Parathyroid adenoma (tissue), 2 donors: ENCODE measurements around the gene INSM2.

ENCODE experiments used
- H2AFZ ChIP-seq: fragments of 300-600 bp; sonication (generic); one replicate; pipeline ENCODE4 v1.7.0; 2017; ENCODE audit warnings: antibody characterized with exemption, mild to moderate bottlenecking
- H3K27ac ChIP-seq: fragments of 300-600 bp; sonication (generic); one replicate; pipeline ENCODE4 v1.7.0; 2017
- H3K27me3 ChIP-seq: fragments of 300-600 bp; sonication (generic); one replicate; pipeline ENCODE4 v1.7.0; 2017; ENCODE audit warnings: low read length; ENCODE audit not compliant: control insufficient read depth, insufficient read depth
- H3K36me3 ChIP-seq: fragments of 300-600 bp; sonication (generic); one replicate; pipeline ENCODE4 v1.7.0; 2017; ENCODE audit warnings: low read length; ENCODE audit not compliant: control insufficient read depth, insufficient read depth
- H3K4me1 ChIP-seq: fragments of 300-600 bp; sonication (generic); one replicate; pipeline ENCODE4 v1.7.0; 2017; ENCODE audit warnings: control low read depth
- H3K4me2 ChIP-seq: fragments of 300-600 bp; sonication (generic); one replicate; pipeline ENCODE4 v1.7.0; 2017; ENCODE audit warnings: low read length
- H3K4me3 ChIP-seq: fragments of 300-600 bp; sonication (generic); one replicate; pipeline ENCODE4 v1.7.0; 2017; ENCODE audit warnings: low read depth, low read length
- H3K79me2 ChIP-seq: fragments of 300-600 bp; sonication (generic); one replicate; pipeline ENCODE4 v1.7.0; 2017; ENCODE audit warnings: control low read depth
- H3K9ac ChIP-seq: fragments of 300-600 bp; sonication (generic); one replicate; pipeline ENCODE4 v1.7.0; 2017; ENCODE audit warnings: mild to moderate bottlenecking
- H3K9me3 ChIP-seq: fragments of 300-600 bp; sonication (generic); one replicate; pipeline ENCODE4 v1.7.0; 2017; ENCODE audit warnings: low read length; ENCODE audit not compliant: control insufficient read depth
- TF ChIP-seq, protein P1 (sequence below): fragments of 300-600 bp; sonication (generic); IDR thresholded peaks from one replicate; pipeline ENCODE4 v1.7.0; 2017; ENCODE audit warnings: antibody characterized with exemption, mild to moderate bottlenecking
- donor health status: primary hyperparathyroidism.

INSM2 gene

DNA sequence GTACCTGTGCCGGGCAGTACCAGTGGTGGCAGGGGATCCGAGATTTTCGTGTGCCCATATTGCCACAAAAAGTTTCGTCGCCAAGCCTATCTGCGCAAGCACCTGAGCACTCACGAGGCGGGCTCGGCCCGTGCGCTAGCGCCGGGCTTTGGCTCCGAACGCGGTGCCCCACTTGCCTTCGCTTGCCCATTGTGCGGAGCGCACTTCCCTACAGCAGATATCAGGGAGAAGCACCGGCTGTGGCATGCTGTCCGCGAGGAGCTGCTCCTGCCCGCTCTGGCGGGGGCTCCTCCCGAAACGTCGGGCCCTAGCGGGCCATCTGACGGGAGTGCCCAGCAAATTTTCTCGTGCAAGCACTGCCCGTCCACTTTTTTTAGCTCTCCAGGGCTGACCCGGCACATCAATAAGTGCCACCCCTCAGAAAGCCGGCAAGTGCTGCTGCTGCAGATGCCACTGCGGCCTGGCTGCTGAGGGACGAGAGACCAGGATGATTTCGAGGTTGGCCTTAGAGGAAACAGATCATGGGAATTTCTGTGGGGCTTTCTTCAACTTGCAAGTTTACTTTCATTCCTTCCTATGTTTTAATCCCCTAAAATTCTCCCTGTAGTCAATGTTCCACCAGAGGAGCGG, 1.6 kb downstream of the INSM2 start:
- TF ChIP-seq, protein P1, sequence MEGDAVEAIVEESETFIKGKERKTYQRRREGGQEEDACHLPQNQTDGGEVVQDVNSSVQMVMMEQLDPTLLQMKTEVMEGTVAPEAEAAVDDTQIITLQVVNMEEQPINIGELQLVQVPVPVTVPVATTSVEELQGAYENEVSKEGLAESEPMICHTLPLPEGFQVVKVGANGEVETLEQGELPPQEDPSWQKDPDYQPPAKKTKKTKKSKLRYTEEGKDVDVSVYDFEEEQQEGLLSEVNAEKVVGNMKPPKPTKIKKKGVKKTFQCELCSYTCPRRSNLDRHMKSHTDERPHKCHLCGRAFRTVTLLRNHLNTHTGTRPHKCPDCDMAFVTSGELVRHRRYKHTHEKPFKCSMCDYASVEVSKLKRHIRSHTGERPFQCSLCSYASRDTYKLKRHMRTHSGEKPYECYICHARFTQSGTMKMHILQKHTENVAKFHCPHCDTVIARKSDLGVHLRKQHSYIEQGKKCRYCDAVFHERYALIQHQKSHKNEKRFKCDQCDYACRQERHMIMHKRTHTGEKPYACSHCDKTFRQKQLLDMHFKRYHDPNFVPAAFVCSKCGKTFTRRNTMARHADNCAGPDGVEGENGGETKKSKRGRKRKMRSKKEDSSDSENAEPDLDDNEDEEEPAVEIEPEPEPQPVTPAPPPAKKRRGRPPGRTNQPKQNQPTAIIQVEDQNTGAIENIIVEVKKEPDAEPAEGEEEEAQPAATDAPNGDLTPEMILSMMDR = no peak
- peak overlapping the region; percentile 97 for H2AFZ ChIP-seq
- H3K4me1 ChIP-seq = no peaks in the 10 kb centered on the region
- no peaks in the 10 kb centered on the region for H3K36me3 ChIP-seq
- H3K4me2 ChIP-seq = peak overlapping the region; percentile 46
- no peak overlapping the region for H3K27ac ChIP-seq
- H3K27me3 ChIP-seq = peaks cover 10% of the 10 kb centered on the region
- no peak overlapping the region for H3K4me3 ChIP-seq
- H3K9ac ChIP-seq = no peak overlapping the region
- H3K79me2 ChIP-seq = no peaks in the 10 kb centered on the region
- no peaks in the 10 kb centered on the region for H3K9me3 ChIP-seq

DNA sequence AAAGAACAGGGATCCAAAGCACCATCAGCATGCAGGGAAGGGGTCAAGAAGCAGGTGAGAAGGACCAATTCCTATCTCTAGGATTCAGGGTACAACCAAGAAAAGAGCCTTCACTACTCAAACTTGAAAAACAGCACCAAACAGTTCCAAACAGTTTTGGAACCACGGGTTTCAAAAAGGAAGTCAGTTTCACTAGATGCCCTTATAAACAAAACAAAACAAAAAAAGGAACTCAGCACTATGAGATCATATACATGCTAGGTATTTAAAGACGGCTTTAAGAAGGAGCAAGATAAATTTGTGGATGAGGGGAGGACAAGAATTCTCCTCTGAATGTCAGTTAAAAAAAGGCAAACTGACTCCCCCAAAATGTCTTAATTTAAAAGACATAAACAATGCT, 6.0 kb downstream of the INSM2 start:
- TF ChIP-seq, protein P1 = no peak
- Histone ChIP-seq H3K4me2 (no peak overlapping the region), H3K4me3 (no peak overlapping the region), H3K9ac (no peak overlapping the region), H3K79me2 (no peaks in the 10 kb centered on the region), H3K9me3 (no peaks in the 10 kb centered on the region), H3K36me3 (no peaks in the 10 kb centered on the region), H3K27me3 (no peaks in the 10 kb centered on the region), H3K27ac (no peak overlapping the region), H3K4me1 (no peaks in the 10 kb centered on the region), H2AFZ (no peak overlapping the region)

DNA sequence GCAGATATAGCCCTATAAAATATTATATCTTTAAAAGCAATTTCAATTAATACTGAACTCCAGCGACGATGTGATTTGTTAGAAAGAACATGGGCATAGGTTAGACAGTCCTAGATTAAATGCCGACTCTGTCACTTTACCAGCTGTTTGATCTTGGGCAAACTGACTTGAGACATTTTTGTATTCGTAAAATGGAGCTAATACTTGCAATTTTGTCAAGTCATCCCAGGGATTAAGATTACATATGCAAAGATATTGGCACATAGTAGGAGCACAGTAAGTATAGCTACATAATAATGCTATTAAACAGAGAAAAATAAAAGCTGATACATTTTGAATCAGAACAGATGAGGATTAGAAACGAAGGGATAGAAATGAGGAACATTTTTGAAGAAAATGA, 9.0 kb downstream of the INSM2 start:
- Histone ChIP-seq H2AFZ (no peak overlapping the region), H3K27me3 (no peaks in the 10 kb centered on the region), H3K9ac (no peak overlapping the region), H3K4me1 (no peaks in the 10 kb centered on the region), H3K4me2 (no peak overlapping the region), H3K79me2 (no peaks in the 10 kb centered on the region), H3K27ac (no peak overlapping the region), H3K9me3 (no peaks in the 10 kb centered on the region), H3K36me3 (no peaks in the 10 kb centered on the region), H3K4me3 (no peak overlapping the region)
- TF ChIP-seq, protein P1 = no peak

DNA sequence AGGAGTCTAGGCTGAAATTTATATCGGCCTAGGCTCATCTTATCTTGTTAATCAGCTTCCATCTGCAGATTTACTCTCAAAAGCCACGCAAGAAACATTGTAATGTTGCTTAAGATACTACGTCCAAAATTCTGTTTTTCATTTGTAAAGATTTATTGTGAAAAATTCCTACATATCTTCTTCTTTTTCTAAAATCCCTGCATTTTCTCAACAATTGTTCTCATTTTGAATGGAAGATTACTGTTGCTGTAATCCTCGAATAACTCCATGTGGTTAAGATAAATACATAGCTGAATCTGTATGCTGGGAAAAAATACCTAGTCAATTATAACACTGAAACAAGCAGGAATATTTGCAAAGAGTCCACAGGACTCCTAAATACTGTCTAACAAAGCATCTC, 15.6 kb downstream of the INSM2 start:
- H3K27me3 ChIP-seq = no peaks in the 10 kb centered on the region
- H3K36me3 ChIP-seq = no peaks in the 10 kb centered on the region
- peak overlapping the region; percentile 24 for H2AFZ ChIP-seq
- H3K4me1 ChIP-seq = no peaks in the 10 kb centered on the region
- H3K9ac ChIP-seq = no peak overlapping the region
- TF ChIP-seq, protein P1 = no peak
- no peak overlapping the region for H3K4me2 ChIP-seq
- H3K27ac ChIP-seq = peak overlapping the region; percentile 1
- H3K79me2 ChIP-seq = no peaks in the 10 kb centered on the region
- no peaks in the 10 kb centered on the region for H3K9me3 ChIP-seq
- no peak overlapping the region for H3K4me3 ChIP-seq

DNA sequence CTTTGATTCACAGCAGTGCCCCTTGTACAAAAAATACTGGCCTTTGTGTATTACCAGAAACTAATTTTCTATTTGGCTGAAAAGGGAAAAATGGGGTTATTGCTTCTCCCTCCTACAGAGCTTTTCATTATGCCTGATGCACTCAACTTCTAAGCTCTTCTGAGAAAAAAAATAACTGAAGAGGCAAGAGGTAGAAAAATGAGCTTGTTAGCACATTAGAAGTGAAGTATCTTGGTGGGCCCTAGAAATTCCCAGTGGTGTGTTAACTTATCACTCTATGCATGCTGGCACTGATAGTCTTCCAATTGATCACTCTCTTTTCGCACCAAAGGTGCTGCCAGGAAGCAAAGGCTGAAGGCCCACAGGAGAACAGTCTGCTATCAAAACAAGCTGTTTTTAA, 17.1 kb downstream of the INSM2 start:
- TF ChIP-seq, protein P1 = no peak
- no peak overlapping the region for H3K4me3 ChIP-seq
- H3K9me3 ChIP-seq = no peaks in the 10 kb centered on the region
- H3K4me2 ChIP-seq = no peak overlapping the region
- no peaks in the 10 kb centered on the region for H3K79me2 ChIP-seq
- H3K9ac ChIP-seq = no peak overlapping the region
- H3K36me3 ChIP-seq = no peaks in the 10 kb centered on the region
- H3K27ac ChIP-seq = no peak overlapping the region
- H2AFZ ChIP-seq = no peak overlapping the region
- no peaks in the 10 kb centered on the region for H3K4me1 ChIP-seq
- no peaks in the 10 kb centered on the region for H3K27me3 ChIP-seq
